Ovary (tissue), 3 donors: Measurements from ENCODE around the gene TRNP1.

Experiments
- CTCF ChIP-seq, 3 donors: fragments of 450-650 bp in 2 of 3; fragments of 200-600 bp in 1 of 3; IDR thresholded peaks; one replicate each; pipeline versions ENCODE4 v1.5.1 to v1.8.0; 2016 to 2022; ENCODE audit warnings: antibody characterized with exemption in 3 of 3, mild to moderate bottlenecking in 1 of 3
- EP300 ChIP-seq: sonication (generic); formaldehyde crosslinking; IDR thresholded peaks from one replicate; pipeline ENCODE4 v1.6.1; 2017; ENCODE audit warnings: antibody characterized with exemption
- POLR2A ChIP-seq: fragments of 450-650 bp; IDR thresholded peaks from one replicate; pipeline ENCODE4 v1.6.1; 2017; ENCODE audit warnings: antibody characterized with exemption, mild to moderate bottlenecking, moderate library complexity
- donor health status: DM: no; HTN: no; CAD: no.

- no peak for TF ChIP-seq CTCF (IDR thresholded peaks at IDR 0.05)
- TF ChIP-seq POLR2A: no peak
- no peak for TF ChIP-seq EP300
These were observed 28.3 kb upstream of the TRNP1 start for GRCh38 chr1:26965213-26965612.
